PC-9 (cell line): ENCODE data around the gene FBXL13. TPM values are rescaled to one million over a fixed set of nuclear protein-coding genes. Genes with fewer than 3 reads are reported as not detected.

Experiments
- Bru-seq: library from RNA; stranded (reverse); fragments of 400-500 nt; gene quantifications from one replicate; lab custom pipeline; 2021; lab: Mats Ljungman, UMichigan
- BruChase-seq, 2 experiments: library from RNA; stranded (reverse); fragments of 400-500 nt; gene quantifications; one replicate each; lab custom pipeline; 2021; lab: Mats Ljungman, UMichigan
- BruUV-seq: library from RNA; stranded (reverse); fragments of 400-500 nt; replicated peaks from 2 replicates; lab custom pipeline; 2021; lab: Mats Ljungman, UMichigan
- CTCF ChIA-PET: fragments of 300-600 bp; sonication (Branson Sonifier 250); formaldehyde crosslinking; loops from one replicate; lab custom pipeline; 2022; ENCODE audit warnings: antibody characterized with exemption; lab: Charles Lee
- POLR2A ChIA-PET: fragments of 300-600 bp; sonication (Branson Sonifier 250); formaldehyde crosslinking; loops from one replicate; lab custom pipeline; 2022; ENCODE audit warnings: antibody characterized with exemption; ENCODE audit not compliant: unreplicated experiment; lab: Charles Lee
- DNase-seq, 2 experiments: peaks; one replicate each; pipeline versions ENCODE4 v3.0.0 to v3.0.0-alpha.2; 2015 to 2022; ENCODE audit warnings: mixed read lengths in 1 of 2
- H2AFZ ChIP-seq: fragments of 200-600 bp; sonication (generic); 2 replicates; pipeline ENCODE4 v1.8.1; 2017; ENCODE audit warnings: antibody characterized with exemption
- H3F3A ChIP-seq: fragments of 200-600 bp; sonication (generic); 2 replicates; pipeline ENCODE4 v1.8.1; 2017; ENCODE audit warnings: antibody characterized with exemption, mild to moderate bottlenecking, low read depth; ENCODE audit not compliant: insufficient read depth
- H3K27ac ChIP-seq: fragments of 200-600 bp; sonication (generic); 2 replicates; pipeline ENCODE4 v1.6.1; 2016; ENCODE audit warnings: mixed run types
- H3K27me3 ChIP-seq: fragments of 200-600 bp; sonication (generic); 2 replicates; pipeline ENCODE4 v1.6.1; 2016; ENCODE audit warnings: low read depth, mixed run types; ENCODE audit not compliant: insufficient read depth
- H3K36me3 ChIP-seq: fragments of 200-600 bp; sonication (generic); 2 replicates; pipeline ENCODE4 v1.6.1; 2016; ENCODE audit warnings: low read depth, mixed run types
- H3K4me1 ChIP-seq: fragments of 200-600 bp; sonication (generic); replicated peaks from 2 replicates; pipeline ENCODE4 v1.6.1; 2016; ENCODE audit warnings: mixed run types; ENCODE audit not compliant: insufficient read depth
- H3K4me2 ChIP-seq: fragments of 200-600 bp; sonication (generic); 2 replicates; pipeline ENCODE4 v1.6.1; 2017; ENCODE audit warnings: mixed run types
- H3K4me3 ChIP-seq: fragments of 200-600 bp; sonication (generic); 2 replicates; pipeline ENCODE4 v1.6.1; 2016; ENCODE audit warnings: mixed run types
- H3K79me2 ChIP-seq: fragments of 200-600 bp; sonication (generic); 2 replicates; pipeline ENCODE4 v1.6.1; 2017; ENCODE audit warnings: low read depth, mixed run types
- H3K9me2 ChIP-seq: fragments of 200-600 bp; sonication (generic); 2 replicates; pipeline ENCODE4 v1.8.1; 2017; ENCODE audit warnings: mild to moderate bottlenecking; ENCODE audit not compliant: insufficient read depth
- H3K9me3 ChIP-seq: fragments of 200-600 bp; sonication (generic); 2 replicates; pipeline ENCODE4 v1.8.1; 2016; ENCODE audit warnings: low read depth; ENCODE audit not compliant: insufficient read depth
- H4K20me1 ChIP-seq: fragments of 200-600 bp; sonication (generic); 2 replicates; pipeline ENCODE4 v1.8.1; 2017; ENCODE audit not compliant: insufficient read depth
- CTCF ChIP-seq: fragments of 200-600 bp; sonication (generic); conservative IDR thresholded peaks from 2 replicates; pipeline ENCODE4 v1.6.1; 2017; ENCODE audit warnings: mixed run types, antibody characterized with exemption, mild to moderate bottlenecking, moderate library complexity
- EZH2 ChIP-seq: fragments of 200-600 bp; sonication (generic); IDR thresholded peaks from 2 replicates; pipeline ENCODE4 v1.8.0; 2017; ENCODE audit warnings: antibody characterized with exemption, low read depth
- intact Hi-C: fragments of 100-400 bp; cut with micrococcal nuclease; formaldehyde crosslinking; loops from one replicate; pipeline ENCODE4 v1.10.0; 2022; ENCODE audit not compliant: unreplicated experiment
- long read RNA-seq: library from polyadenylated mRNA; stranded (forward); transcript quantifications from one replicate; pipeline ENCODE4 v2.0.0, GENCODE V29; 2022
- total RNA-seq: library from RNA; stranded (reverse); gene quantifications from 2 replicates; pipeline ENCODE4 v1.2.3, GENCODE V29; 2021

Gene FBXL13
- total RNA-seq (10.4 and 19.4 TPM in 2 replicates), Bru-seq, nascent RNA (percentile 70 among the genes with signal in this experiment), BruChase-seq, experiment 1, labeled RNA remaining after a 2-hour chase (percentile 62 among the genes with signal in this experiment), BruChase-seq, experiment 2, labeled RNA remaining after a 6-hour chase (percentile 52 among the genes with signal in this experiment)
- long read RNA-seq, partial matches to known transcripts: 1 of 33 reads
- long read RNA-seq, other reads (novel, unspliced or antisense): 32 of 33 reads

GRCh38 chr7:103074519-103075336, at the start of gene FBXL13, which contains the start of gene ARMC10:
Gene FBXL13 (minus strand): TSS chr7:103074796.
Gene ARMC10 (plus strand): TSS chr7:103075140. CDS start chr7:103075273, 133 bp downstream.
- H2AFZ ChIP-seq: peak within 1 kb of the TSS; percentile 87
- peak within 1 kb of the TSS; percentile 72 for H3K27ac ChIP-seq
- H3K4me3 ChIP-seq: peak within 1 kb of the TSS; percentile 92
- no TSS peak for BruUV-seq
- CTCF ChIA-PET: interaction anchor here (0.6 to 1.5 kb wide), 6 partner anchors 13 to 326 kb away, joined by 3 to 11 read pairs (median 4); partner anchors contain the start of gene FAM185A
- POLR2A ChIA-PET: interaction anchor here (0.5 to 1.4 kb wide), 6 partner anchors 10 to 593 kb away, joined by 3 to 11 read pairs (median 6); partner anchors contain the start of genes FAM185A and NAPEPLD
- H3K9me3 ChIP-seq: no peaks in the 10 kb centered on the region
- DNase-seq: peak; percentile 78 to 95
- TF ChIP-seq CTCF (no peak), EZH2 (no peak)
- H3K27me3 ChIP-seq: no peaks in the 10 kb centered on the region
- H3K36me3 ChIP-seq: no peaks in the 10 kb centered on the region
- H3K79me2 ChIP-seq: peaks cover 44% of the 10 kb centered on the region
- H3K4me2 ChIP-seq: peak within 1 kb of the TSS; percentile 90
- intact Hi-C loops: loop anchor here (2.0 to 10.0 kb wide), 4 partner anchors 74 to 333 kb away; partner anchors contain the start of genes FAM185A and NAPEPLD
- H3K4me1 ChIP-seq: peaks cover 26% of the 10 kb centered on the region
- H4K20me1 ChIP-seq: no peaks in the 10 kb centered on the region
- H3F3A ChIP-seq: peaks cover 22% of the 10 kb centered on the region; the same call in 1 of the 2 replicates
- H3K9me2 ChIP-seq: no peaks in the 10 kb centered on the region

GRCh38 chr7:103123529-103123928, 48.9 kb upstream of the FBXL13 start:
- no peaks in the 10 kb centered on the region for H3K4me1 ChIP-seq
- H3F3A ChIP-seq: no peaks in the 10 kb centered on the region
- no peaks in the 10 kb centered on the region for H3K9me3 ChIP-seq
- TF ChIP-seq CTCF (no peak), EZH2 (no peak)
- no peak overlapping the region for H3K4me3 ChIP-seq
- intact Hi-C loops: no loop called here
- DNase-seq: no peak
- H4K20me1 ChIP-seq: no peaks in the 10 kb centered on the region
- no peaks in the 10 kb centered on the region for H3K79me2 ChIP-seq
- BruUV-seq: no TSS peak
- no peaks in the 10 kb centered on the region for H3K27me3 ChIP-seq
- H3K4me2 ChIP-seq: no peak overlapping the region
- no peak overlapping the region for H3K27ac ChIP-seq
- no peaks in the 10 kb centered on the region for H3K9me2 ChIP-seq
- H2AFZ ChIP-seq: no peak overlapping the region
- CTCF ChIA-PET: no interaction called here
- POLR2A ChIA-PET: no interaction called here
- peaks cover 3% of the 10 kb centered on the region; the same call in 1 of the 2 replicates for H3K36me3 ChIP-seq

GRCh38 chr7:103121641-103122040, 47.0 kb upstream of the FBXL13 start:
- no peaks in the 10 kb centered on the region for H3K79me2 ChIP-seq
- no peak for TF ChIP-seq CTCF
- no peak for TF ChIP-seq EZH2
- H4K20me1 ChIP-seq: no peaks in the 10 kb centered on the region
- H3K9me3 ChIP-seq: no peaks in the 10 kb centered on the region
- H3K27ac ChIP-seq: no peak overlapping the region
- CTCF ChIA-PET: no interaction called here
- no TSS peak for BruUV-seq
- peaks cover 3% of the 10 kb centered on the region; the same call in 1 of the 2 replicates for H3K36me3 ChIP-seq
- no peaks in the 10 kb centered on the region for H3K27me3 ChIP-seq
- H3K4me2 ChIP-seq: no peak overlapping the region
- no peaks in the 10 kb centered on the region for H3F3A ChIP-seq
- POLR2A ChIA-PET: no interaction called here
- no peak overlapping the region for H2AFZ ChIP-seq
- no peaks in the 10 kb centered on the region for H3K9me2 ChIP-seq
- no peak overlapping the region for H3K4me3 ChIP-seq
- DNase-seq: no peak
- no peaks in the 10 kb centered on the region for H3K4me1 ChIP-seq
- intact Hi-C loops: no loop called here
